Activated CD4-positive, alpha-beta T cell treated with anti-CD3 and anti-CD28 coated beads, Interleukin-2, amount 50 U/mL, for 1 hour (primary cell): ENCODE data around the gene DGKI.
"Not testable (repeated sequence)": the region's sequence is repeated elsewhere in the genome, so short reads cannot be mapped to it uniquely, and the experiment has no call there.

Source experiments
- DNase-seq: peaks from one replicate; pipeline ENCODE4 v3.0.0-alpha.2; 2020

DGKI gene

DNA sequence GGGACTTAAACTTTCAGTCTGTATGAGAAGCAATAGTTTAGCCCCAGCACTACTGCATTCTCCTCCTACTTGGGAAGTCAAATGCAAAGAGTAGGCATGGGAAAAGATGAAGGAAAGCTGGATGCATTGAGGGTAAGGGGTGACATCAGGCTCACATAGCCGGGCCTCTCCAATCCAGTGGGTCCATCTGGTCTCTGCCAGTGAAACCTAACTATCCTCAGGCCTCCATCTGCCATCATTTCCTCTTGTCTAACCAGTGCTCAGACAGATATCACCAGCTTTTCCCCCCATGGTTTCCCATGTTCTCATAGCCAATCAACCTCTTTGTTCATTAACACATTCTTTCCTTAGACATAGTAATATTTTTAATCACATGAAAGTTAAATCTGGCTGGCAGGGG, 118.3 kb downstream of the DGKI start:
- DNase-seq = no peak

DNA sequence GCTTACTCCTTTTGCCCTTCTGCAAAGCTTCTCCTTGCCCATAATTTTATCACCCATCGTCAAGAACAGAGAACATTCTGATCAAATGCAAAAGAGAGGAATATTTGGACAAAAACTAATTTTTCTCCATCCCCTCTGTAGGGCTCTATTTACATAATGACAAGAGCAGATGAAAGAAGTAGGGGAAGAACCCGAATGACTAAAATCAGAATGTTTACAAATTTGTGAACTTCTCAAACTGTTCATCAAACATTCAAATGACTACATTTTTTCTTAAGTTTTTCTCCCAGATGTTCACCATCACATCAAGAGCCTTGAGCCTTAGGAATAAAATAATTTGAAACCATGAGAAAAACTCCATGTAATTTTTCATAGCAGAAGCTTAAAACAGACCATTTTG, 119.4 kb downstream of the DGKI start:
- DNase-seq = no peak

DNA sequence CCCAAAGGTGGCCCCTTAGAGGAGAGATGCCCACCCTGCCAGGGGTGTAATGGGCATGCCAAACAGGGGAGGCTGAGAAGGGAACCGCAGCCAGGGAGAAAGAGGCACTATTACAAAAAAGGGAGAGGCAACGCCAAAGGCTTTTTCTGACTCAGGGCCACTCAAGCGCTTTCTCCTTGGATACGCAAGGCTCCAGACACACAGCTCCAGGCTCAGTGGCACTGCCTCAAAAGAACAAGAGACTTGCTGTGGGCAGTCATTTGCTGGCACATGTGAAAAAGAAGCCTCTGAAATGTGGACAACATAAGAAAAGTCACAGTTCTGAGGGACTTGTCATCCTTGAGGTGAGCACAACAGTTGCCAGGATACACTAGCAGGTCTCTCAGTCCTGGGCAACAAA, 128.4 kb downstream of the DGKI start:
- no peak for DNase-seq

DNA sequence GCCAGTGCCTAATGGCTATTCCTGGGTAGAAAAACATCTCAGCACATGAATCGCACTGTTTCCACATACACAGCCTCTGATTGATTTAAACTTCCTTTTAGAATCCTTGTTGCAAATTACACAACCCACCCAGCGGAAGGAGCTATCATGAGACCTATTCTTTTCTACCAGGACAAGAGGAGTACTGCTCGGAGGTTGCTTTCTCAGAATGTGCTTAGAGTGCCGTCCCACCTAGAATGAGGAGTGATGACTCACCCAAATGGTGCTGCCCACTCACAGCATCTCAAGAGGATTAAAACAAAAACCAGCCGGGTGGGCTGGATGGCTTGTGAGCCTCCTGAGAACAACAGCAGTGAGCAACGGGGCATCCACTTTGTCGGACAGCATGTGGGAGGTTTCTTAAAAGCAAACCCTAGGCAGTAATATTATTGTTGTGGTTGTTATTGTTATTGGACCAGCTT, 128.9 kb downstream of the DGKI start:
- DNase-seq = no peak

DNA sequence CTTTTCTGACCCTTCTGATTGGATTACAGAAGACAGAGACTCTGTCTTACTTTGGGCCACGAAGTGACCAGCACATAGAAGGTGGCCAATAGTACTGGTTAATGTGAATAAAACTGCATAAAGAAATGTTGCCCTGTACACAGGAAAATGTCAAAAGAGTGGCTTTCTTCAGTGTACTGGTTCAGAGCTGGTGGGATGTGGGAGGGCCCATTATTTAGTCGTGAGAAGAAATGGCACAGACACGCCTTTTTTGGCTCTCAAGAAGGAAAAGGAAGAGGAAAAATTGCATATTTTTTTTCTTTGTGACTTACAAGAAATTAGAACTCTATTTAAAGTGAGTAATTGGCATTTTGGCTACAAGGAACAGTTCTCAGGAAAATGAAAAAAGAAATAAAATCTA, 129.7 kb downstream of the DGKI start:
- no peak for DNase-seq

DNA sequence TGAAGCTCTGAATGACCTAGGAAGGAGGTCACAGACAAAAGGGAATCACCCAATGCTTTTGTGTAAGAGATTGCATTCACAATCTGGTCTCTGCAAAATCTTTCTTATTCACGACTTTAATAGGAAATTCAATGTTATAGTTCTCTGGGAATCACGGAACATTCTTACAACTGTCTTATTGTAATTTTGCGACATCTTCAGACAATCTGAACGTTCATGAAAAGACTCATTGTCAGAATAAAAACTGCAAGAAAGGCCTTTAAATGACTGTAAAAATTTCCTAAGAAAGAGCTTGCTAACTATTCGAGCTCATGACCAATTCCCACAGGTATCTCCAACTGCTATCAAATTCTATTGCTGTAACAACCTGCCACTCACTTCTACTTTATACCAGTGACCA, 130.7 kb downstream of the DGKI start:
- no peak for DNase-seq

DNA sequence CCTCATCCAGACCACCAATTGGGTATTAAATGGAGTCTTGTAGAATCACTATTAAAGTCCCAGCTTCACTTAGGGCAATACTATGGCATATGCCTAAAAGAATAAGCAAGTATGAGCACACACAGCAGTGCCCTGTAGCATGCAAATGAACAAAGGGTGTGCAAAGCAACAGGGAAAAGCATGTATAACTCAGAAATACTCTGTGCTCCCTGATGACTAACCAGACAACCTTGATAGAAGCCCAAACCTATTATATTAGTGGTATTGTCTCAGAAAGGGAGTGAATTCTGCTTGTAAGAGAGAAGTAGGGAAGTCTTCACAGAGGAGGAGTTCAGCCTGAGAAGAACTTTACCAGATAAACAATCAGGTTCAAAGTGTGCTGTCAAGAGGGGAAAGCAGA, 131.2 kb downstream of the DGKI start:
- no peak for DNase-seq

DNA sequence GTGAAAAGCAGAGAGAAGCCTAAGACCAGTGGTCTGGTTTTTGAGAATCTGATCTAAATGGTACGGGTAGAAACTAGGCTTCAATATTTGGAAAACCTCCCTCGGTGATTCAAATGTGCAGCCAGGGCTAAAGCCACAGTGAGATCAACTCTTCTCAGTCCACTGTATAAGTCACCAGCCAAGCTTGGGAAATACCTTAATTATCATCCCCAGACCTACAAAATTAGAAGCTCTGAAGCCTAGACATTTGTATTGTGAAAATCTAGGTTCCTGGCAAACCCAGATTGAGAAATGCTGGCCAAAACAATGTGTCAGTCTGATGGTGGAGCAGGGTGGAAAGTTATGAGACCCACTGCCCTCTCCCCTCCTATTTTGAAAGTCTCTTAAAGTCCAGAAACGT, 131.7 kb downstream of the DGKI start:
- DNase-seq = no peak

DNA sequence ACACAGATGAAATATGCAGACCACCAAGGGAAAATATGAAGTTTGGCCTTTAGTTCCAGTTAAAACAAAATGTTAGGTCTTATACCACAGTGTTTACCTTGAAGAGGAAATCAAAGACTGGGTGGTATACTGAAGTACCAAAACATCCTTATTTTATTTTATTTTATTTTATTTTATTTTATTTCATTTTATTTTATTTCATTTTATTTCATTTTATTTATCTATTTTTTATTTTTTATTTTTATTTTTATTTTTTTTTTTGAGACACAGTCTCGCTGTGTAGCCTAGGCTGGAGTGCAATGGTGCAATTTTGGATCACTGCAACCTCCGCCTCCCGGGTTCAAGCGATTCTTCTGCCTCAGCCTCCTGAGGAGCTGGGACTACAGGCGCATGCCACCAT, 140.4 kb downstream of the DGKI start:
- not testable (repeated sequence) for DNase-seq

DNA sequence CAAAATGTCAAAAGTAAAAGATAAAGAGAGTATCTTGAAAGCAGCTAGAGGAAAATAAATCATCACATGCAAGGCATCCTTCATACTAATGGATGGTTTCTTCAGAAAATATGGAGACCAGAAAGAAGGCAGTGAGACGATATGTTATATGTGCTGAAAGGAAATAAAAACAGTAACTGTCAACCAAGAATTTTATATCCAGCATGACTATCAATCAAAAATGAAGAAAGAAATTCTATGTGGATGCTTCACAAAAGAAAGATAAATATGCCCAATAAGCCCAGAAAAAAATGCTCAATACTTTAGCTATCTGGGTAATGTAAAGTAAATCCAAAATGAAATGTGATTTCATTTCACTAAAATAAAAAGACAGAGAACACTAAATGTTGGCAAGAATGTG, 142.1 kb downstream of the DGKI start:
- DNase-seq = no peak

DNA sequence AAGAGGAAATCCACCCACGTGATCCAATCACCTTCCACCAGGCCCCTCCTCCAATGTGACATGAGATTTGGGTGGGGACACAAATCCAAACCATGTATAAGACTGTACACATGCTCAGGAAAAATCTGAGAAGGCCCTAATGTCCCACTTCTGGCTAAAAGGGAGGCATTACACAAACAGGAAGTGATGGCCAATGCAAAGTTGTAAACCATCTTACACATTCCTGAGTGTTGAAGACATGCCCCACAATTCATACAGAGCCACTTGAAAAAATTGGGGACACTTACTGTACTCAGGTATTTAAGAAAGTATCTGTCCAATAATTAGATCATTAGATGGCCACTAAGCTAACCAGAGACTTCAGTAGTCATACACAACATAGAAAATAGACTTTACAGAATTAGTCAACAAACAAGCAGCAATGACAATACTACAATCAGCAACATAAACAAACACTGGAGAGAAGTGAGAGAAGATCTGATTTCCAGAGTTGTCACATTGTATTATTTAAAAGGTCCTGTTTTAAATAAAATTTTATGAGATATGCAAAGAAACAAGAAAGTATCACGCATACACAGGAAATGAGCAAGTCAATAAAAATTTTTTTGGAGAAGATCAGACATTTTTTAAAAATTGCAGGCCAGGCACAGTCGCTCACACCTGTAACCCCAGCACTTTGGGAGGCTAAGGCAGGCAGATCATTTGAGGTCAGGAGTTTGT, 143.3 kb downstream of the DGKI start:
- DNase-seq = no peak

DNA sequence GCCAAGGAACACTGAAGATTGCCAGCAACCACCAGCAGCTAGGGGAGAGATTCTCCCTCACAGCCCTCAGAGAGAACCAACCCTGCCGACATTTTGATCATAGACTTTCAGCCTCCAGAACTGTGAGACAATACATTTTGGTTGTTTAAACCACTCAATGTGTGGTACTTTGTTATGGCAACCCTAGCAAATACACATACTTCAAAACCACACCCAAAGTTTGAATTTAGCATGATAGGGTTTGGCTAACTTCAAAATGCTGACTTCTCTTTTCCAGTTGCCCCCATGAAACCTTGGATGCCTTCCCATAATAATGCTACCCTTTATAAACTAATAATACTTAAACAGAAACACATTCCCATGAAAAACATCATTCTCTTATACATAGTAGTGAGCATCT, 149.8 kb downstream of the DGKI start:
- no peak for DNase-seq

DNA sequence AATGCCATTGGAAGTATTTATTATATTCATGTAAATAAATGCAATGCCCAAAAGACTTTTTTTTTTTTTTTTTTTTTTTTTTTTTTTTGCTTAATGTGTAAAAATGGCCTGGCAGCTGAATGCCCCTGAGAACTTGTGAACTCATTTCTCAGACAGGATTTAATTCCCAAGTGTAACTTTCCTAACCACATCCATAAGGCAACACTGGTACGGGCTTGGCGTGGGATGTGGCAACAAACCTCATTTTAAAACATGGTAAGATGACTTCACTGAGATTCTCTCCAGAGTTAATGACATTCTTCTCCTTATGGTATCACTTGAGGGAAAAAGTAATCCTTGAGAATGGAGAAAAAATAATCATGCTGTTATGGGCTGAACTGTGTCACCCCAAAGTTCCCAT, 150.4 kb downstream of the DGKI start:
- DNase-seq = no peak

DNA sequence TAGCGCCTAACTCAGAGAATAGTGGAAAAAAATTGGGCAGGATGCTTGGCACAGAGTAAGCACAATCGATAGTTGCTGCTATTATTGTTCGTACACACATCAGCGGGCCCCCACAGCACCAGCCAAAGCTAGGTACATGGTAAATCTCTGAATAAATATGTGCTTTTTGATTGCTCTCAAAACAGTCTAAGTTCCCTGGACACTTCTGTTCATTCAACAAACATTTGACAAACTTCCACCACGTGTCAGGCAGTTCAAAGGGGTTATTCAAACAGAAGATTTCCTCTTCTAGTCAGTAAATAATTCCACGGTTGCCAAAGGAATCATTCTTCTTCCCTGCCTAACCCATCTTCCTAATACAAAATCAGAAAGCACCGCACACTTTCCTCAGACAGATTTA, 150.8 kb downstream of the DGKI start:
- DNase-seq = no peak

DNA sequence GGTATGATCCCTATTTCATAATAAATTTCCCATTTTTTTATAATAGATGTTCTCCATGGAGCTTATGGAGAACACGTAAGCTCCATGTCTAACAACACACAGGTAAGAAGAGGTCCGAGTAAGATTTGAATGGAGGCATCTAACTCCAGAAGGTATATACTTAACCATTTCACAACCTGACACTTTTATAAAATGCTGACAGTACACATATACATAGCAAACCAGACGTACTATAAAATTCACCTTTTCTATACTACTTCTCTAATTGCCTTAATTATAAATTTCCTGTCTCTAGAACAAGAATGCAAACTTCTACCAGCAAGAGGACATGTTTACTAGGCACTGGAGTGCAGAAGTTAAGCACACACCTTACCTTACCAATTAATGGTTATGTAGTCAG, 151.3 kb downstream of the DGKI start:
- no peak for DNase-seq

DNA sequence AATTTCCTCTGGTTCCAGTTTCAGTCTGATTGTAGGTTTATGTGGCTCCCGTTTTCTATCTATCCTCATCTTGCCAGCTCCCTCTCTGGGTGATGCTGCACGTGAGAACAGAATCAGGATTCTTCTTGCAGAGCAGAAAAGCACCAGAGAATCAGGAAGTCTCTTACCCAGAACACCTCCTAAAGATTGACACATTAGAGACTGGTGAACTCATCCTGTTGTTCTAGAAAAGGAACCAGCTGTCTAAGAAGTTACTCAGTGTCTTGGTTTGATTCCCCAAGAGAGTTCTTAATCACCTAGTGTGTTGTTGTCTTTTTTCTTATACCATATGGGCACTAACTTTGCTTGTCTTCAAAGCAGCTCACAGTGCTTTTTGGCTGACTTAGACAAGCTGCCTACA, 152.4 kb downstream of the DGKI start:
- DNase-seq = no peak

DNA sequence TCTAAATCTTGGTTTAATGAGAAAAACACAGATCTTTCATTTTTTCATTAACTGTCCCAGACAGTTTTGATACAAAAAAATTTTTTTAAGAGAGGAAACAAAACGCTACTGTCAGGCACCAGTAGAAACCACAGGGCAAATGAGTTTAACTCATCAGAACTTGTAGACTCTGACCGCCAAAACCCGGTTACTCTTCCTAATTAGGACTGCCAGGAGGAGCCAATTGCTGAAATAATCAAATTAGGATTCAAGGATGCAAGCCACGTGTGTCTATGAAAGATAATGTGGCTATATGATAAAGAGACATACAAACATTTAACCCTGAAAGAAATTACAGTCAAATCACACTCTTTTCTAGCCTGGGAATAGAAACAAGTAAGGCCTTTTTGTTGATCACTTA, 154.4 kb downstream of the DGKI start:
- no peak for DNase-seq

DNA sequence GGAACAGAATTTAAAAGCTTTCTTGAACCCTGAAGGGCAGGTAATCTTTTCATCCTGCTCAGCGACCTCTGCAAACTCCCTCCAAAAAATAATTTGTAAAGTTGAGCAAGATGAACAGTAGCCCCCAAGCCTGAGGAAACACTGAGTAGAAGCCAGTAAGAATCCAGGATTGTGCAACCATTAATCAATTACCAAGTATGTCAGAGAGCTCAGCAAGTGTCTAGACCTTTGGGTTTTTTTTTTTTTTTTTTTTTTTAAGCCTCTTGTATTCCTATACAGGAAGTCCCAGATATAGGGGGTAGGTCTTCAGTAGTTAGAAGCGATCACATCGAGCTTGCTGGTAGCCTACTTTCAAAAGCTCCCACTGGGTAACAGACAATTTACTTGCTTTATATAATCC, 155.2 kb downstream of the DGKI start:
- DNase-seq = no peak

DNA sequence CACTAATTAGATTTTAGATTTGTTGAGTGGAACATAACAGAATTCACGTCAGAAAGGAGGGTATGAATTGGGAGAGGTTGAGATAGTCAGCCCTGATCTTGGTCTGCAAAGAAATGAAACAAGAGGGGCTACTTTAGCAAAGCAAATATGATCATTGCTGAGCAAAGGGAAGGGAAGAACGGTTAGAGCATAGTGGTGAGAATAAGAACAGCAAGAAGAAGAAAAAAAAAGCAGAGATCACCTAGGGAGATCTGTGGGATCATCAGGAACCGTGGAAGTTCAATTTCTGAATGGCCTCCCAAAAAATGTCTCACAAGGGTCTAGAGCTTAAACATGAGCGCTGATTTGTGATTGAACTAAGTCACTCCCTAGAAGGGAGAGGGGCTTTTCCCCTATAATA, 156.1 kb downstream of the DGKI start:
- no peak for DNase-seq

DNA sequence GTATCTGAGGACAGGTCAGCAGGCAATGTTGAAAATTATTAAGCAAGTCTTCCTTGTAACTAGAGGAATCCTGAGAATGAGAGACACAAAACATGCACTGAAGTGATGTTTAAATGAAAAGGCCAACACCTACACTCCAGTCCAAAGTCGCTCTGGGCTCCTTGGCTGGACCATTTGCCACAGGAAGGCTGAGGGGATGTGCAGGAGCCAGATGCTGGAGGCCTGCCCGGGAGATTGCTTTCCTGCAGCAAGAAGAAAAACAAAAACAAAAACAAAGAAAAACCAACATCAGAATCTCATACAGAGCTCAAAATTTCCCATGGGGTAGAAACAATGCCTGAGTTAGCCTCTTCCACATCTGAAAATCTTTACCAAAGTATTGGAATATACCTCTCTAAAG, 157.0 kb downstream of the DGKI start:
- no peak for DNase-seq

DNA sequence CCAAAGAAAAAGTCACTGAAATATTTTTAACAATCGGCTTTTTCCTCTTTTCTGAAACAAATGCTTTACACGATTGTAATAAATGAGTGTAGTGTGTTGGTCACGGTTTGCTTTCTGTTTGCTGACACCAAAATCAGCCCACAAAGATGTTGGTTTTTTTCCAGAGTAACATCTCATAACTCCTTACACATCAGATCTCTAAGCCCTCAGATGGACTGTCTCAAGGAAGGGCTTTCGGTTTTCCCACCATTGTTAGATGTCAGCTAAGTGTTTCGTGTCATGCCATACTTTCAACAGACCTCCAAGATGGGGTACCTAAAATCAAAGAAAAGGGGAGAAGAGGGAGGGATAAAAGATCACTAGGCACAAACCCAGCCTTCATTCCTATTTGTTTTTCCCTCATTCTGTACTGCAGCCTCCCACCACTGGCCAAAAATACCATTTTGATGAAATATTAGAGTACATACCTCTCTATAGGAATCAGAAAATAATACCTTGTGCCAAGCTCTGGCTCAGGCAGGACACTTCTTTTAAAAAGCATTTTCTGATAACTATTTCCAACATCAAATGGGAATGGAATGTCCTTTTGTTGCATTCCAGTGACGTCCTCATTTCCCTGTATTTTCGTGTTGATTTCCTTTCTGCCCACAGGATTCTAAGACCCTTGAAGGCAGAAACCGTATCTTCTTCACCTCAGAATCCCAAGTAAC, 159.1 kb downstream of the DGKI start:
- no peak for DNase-seq

DNA sequence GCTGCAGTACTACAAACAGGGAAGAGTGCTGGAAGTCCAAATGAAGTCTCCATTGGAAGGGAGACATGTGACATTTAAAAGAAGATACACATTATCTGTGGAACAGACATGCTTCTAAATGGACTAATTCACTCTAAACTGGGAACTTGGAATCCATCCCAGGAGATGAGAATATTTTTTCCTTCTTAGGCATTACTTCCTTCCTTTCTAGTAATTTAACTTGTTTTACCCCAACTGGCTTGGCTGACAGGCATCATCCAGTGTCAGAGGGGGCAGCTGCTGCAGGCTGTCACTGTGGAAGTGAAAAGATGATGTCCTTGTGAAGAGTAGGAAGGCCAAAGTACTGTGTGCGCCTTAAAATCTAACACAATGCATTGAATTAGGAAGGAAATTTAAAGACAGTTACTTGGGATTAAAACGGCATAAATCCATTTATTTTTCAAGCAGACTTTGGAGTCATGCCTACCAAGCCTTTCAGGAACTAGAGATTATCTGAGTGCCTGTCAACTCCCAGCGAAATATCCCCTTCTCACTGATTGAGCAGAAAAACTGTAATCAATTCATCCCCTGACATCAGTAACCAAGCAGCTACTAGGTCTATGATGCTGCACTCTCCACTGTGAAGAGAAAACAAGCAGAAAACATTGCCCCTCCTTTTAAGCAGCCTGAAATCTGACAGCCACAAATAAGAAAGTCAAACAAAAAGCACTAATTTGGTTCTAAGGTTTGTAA, 161.2 kb downstream of the DGKI start:
- no peak for DNase-seq

DNA sequence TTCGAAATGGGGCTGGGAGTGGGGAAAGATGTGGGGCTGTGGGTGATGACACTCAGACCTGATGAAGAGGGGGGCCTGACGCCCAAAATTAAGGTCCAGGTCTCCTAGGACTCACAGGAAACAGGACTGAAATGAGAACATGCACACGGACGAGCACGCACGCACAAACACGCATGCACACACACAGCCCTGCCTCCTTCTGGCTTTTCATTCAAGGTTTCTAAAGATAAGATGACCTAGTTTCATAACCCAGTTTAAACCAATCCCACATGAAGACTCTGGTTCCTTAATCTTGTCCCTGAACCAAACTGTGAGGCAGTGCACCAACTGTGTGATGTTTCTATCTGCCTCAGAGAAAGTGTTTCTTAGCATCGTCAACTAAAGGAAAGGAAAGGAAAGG, 162.0 kb downstream of the DGKI start:
- no peak for DNase-seq

DNA sequence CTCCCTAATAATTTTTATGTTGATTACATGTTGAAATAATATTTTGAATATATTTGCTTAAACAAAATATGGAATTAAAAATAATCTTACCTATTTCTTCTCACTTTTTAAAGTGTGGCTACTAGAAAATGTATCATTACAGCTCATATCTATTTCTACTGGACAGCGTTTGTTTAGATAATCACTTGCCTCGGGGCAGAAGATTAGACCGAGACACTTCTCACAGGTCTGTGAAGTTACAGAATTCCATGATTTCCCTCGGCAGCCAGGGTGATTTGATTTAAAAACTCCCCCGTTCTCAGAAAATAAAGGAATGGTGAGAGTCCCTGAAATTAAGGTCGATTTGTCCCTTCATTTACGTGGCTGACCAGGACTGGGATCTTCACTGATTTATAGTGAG, 162.5 kb downstream of the DGKI start:
- DNase-seq = no peak
